Bronchial epithelial cell (primary cell): ENCODE data around the gene DCAKD. TPM values are rescaled to one million over a fixed set of nuclear protein-coding genes. Genes with fewer than 3 reads are reported as not detected.

ENCODE experiments used
- DNase-seq: peaks from one replicate; pipeline ENCODE4 v3.0.0-alpha.2; 2010; ENCODE audit warnings: low read depth
- FAIRE-seq: peaks from 2 replicates; lab custom pipeline; 2011; peaks lifted over from hg19 to GRCh38; lab: Jason Lieb, UNC
- H3K27me3 ChIP-seq: 2 replicates; pipeline ENCODE4 v1.5.1; 2011; ENCODE audit warnings: low read length; ENCODE audit not compliant: control insufficient read depth, insufficient read depth
- H3K36me3 ChIP-seq: 2 replicates; pipeline ENCODE4 v1.5.1; 2011; ENCODE audit warnings: low read length; ENCODE audit not compliant: control insufficient read depth, insufficient read depth
- H3K4me3 ChIP-seq: 2 replicates; pipeline ENCODE4 v1.5.1; 2011; ENCODE audit warnings: mild to moderate bottlenecking, low read depth, low read length, control low read depth
- CTCF ChIP-seq: IDR thresholded peaks from 2 replicates; pipeline ENCODE4 v1.5.1; 2011; ENCODE audit warnings: mild to moderate bottlenecking, moderate library complexity, low read length, control low read depth, inconsistent platforms; ENCODE audit not compliant: insufficient read depth, severe bottlenecking
- total RNA-seq: library from RNA; depleted of rRNA; stranded (reverse); fragments of >200 nt; gene quantifications from 2 replicates; pipeline ENCODE4 v1.2.1, GENCODE V29; 2014

DCAKD gene
- total RNA-seq: 18.2 and 25.9 TPM in 2 replicates

- TF ChIP-seq CTCF: no peak
- peak within 1 kb of the TSS; percentile 73 for H3K4me3 ChIP-seq
- H3K36me3 ChIP-seq: no peaks in the 10 kb centered on the region
- DNase-seq (peak; percentile 85), FAIRE-seq (no peak)
- no peaks in the 10 kb centered on the region for H3K27me3 ChIP-seq
Observed at GRCh38 chr17:45051060-45051719, at the start of gene DCAKD. Gene DCAKD, minus strand, starts transcription at chr17:45051632. Its CDS starts 16,747 bp downstream, at chr17:45034885.

GRCh38 chr17:45098869-45099616 lies 47.6 kb upstream of the DCAKD start:
- peak; percentile 92 for TF ChIP-seq CTCF
- H3K4me3 ChIP-seq: no peak overlapping the region
- no peak for FAIRE-seq
- peak; percentile 68 for DNase-seq
- H3K36me3 ChIP-seq: peaks cover 53% of the 10 kb centered on the region
- H3K27me3 ChIP-seq: no peaks in the 10 kb centered on the region

GRCh38 chr17:45098081-45098868 lies 46.8 kb upstream of the DCAKD start:
- H3K36me3 ChIP-seq: peaks cover 50% of the 10 kb centered on the region

GRCh38 chr17:45096926-45097325 lies 45.5 kb upstream of the DCAKD start:
- no peak for TF ChIP-seq CTCF
- Histone ChIP-seq H3K4me3 (no peak overlapping the region), H3K27me3 (no peaks in the 10 kb centered on the region), H3K36me3 (peaks cover 42% of the 10 kb centered on the region)
- no peak for DNase-seq
- no peak for FAIRE-seq

More at GRCh38 chr17:45098081-45098868, 46.8 kb upstream of the DCAKD start:
- no peaks in the 10 kb centered on the region for H3K27me3 ChIP-seq
- DNase-seq (no peak), FAIRE-seq (no peak)
- no peak for TF ChIP-seq CTCF
- no peak overlapping the region for H3K4me3 ChIP-seq

- Histone ChIP-seq H3K36me3 (peaks cover 38% of the 10 kb centered on the region), H3K4me3 (no peak overlapping the region), H3K27me3 (no peaks in the 10 kb centered on the region)
- peak; percentile 54 for TF ChIP-seq CTCF
- DNase-seq: peak; percentile 36
- FAIRE-seq: no peak
Observed at GRCh38 chr17:45096141-45096540, 44.7 kb upstream of the DCAKD start.
